Subcutaneous abdominal adipose tissue (tissue), 5 donors: ENCODE results near the gene PRF1.

ENCODE experiments used
- H3K27ac ChIP-seq: one replicate; pipeline ENCODE4 v1.7.0; 2013; ENCODE audit warnings: low read depth, mild to moderate bottlenecking, inconsistent platforms, low read length, moderate library complexity
- H3K27me3 ChIP-seq, 5 donors: one replicate each; pipeline ENCODE4 v1.7.0; 2013; ENCODE audit warnings: low read length in 5 of 5, inconsistent platforms in 1 of 5; ENCODE audit not compliant: control insufficient read depth in 5 of 5, insufficient read depth in 4 of 5
- H3K36me3 ChIP-seq, 5 donors: one replicate each; pipeline ENCODE4 v1.7.0; 2013; ENCODE audit warnings: low read length in 5 of 5; ENCODE audit not compliant: control insufficient read depth in 5 of 5, insufficient read depth in 5 of 5
- H3K4me1 ChIP-seq, 5 donors: one replicate each; pipeline ENCODE4 v1.7.0; 2013; ENCODE audit warnings: low read length in 5 of 5, mild to moderate bottlenecking in 3 of 5, moderate library complexity in 1 of 5; ENCODE audit not compliant: control insufficient read depth in 5 of 5, insufficient read depth in 5 of 5
- H3K4me3 ChIP-seq, 5 donors: one replicate each; pipeline ENCODE4 v1.7.0; 2013; ENCODE audit warnings: low read length in 5 of 5, low read depth in 1 of 5
- H3K9ac ChIP-seq, 5 donors: one replicate each; pipeline ENCODE4 v1.7.0; 2013; ENCODE audit warnings: low read length in 5 of 5, mild to moderate bottlenecking in 4 of 5, moderate library complexity in 3 of 5
- H3K9me3 ChIP-seq, 5 donors: one replicate each; pipeline ENCODE4 v1.7.0; 2013; ENCODE audit warnings: low read length in 5 of 5; ENCODE audit not compliant: control insufficient read depth in 5 of 5
- donor health status: healthy.
- donor health status: healthy.
- donor health status: healthy.
- donor health status: healthy.
- donor health status: healthy.

Gene PRF1

GRCh38 chr10:70578371-70578947, 24.1 kb downstream of the PRF1 start:
- H3K27me3 ChIP-seq: peaks cover 0 to under 1% (median 0%) of the 10 kb centered on the region in 5 donors
- H3K9ac ChIP-seq: no peak overlapping the region
- no peaks in the 10 kb centered on the region for H3K9me3 ChIP-seq
- H3K4me3 ChIP-seq: no peak overlapping the region
- no peak overlapping the region for H3K27ac ChIP-seq
- H3K36me3 ChIP-seq: no peaks in the 10 kb centered on the region
- H3K4me1 ChIP-seq: peaks cover 5 to 20% (median 15%) of the 10 kb centered on the region in 5 donors

DNA sequence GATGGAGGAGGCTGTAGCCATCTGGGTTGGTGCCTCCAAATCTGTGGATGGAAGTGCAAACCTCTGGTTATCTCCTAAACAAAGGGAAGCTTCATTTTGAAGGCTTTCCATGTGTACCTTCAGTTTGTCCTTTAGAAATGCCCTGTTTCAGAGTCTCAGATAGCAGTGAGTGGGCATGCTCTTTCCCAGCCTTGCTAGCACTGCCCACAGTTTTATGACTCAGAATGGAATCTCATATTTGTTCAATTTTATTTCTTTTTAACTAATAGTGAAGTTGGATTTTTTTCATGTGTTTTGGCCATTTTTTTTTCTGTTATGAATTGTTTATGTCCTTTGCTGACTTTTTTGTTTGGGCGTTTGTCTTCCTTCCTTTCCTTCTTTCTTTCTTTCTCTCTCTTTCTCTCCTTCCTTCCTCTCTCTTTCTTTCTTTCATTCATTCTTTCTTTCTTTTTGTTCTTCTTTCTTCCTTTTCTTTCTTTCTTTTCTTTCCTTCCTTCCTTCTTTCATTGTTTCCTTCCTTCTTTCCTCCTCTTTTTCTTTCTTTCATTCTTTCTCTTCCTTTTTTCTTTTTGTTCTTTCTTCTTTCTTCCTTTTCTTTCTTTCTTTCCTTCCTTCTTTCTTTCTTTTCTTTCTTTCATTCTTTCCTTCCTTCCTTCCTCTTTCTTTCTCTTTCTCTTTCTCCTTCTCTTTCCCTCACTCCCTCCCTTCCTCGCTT, 25.6 kb downstream of the PRF1 start:
- no peaks in the 10 kb centered on the region for H3K36me3 ChIP-seq
- no peak overlapping the region for H3K9ac ChIP-seq
- no peaks in the 10 kb centered on the region for H3K27me3 ChIP-seq
- H3K4me1 ChIP-seq: peaks cover 5 to 19% (median 15%) of the 10 kb centered on the region in 5 donors
- H3K27ac ChIP-seq: no peak overlapping the region
- H3K4me3 ChIP-seq: no peak overlapping the region
- no peaks in the 10 kb centered on the region for H3K9me3 ChIP-seq

GRCh38 chr10:70575874-70576802, 26.4 kb downstream of the PRF1 start:
- Histone ChIP-seq H3K9me3 (no peaks in the 10 kb centered on the region), H3K4me3 (peak overlapping the region in 2 of 5 donors; percentile 18 to 25), H3K36me3 (no peaks in the 10 kb centered on the region), H3K27me3 (no peaks in the 10 kb centered on the region), H3K4me1 (peaks cover 5 to 19% (median 15%) of the 10 kb centered on the region in 5 donors), H3K9ac (peak overlapping the region in 1 of 5 donors; percentile 19), H3K27ac (no peak overlapping the region)

- Histone ChIP-seq H3K9ac (no peak overlapping the region), H3K4me3 (no peak overlapping the region), H3K27ac (no peak overlapping the region), H3K4me1 (peaks cover 5 to 19% (median 15%) of the 10 kb centered on the region in 5 donors), H3K36me3 (no peaks in the 10 kb centered on the region), H3K27me3 (no peaks in the 10 kb centered on the region), H3K9me3 (no peaks in the 10 kb centered on the region)
Measured at GRCh38 chr10:70575486-70575873, 27.1 kb downstream of the PRF1 start.

DNA sequence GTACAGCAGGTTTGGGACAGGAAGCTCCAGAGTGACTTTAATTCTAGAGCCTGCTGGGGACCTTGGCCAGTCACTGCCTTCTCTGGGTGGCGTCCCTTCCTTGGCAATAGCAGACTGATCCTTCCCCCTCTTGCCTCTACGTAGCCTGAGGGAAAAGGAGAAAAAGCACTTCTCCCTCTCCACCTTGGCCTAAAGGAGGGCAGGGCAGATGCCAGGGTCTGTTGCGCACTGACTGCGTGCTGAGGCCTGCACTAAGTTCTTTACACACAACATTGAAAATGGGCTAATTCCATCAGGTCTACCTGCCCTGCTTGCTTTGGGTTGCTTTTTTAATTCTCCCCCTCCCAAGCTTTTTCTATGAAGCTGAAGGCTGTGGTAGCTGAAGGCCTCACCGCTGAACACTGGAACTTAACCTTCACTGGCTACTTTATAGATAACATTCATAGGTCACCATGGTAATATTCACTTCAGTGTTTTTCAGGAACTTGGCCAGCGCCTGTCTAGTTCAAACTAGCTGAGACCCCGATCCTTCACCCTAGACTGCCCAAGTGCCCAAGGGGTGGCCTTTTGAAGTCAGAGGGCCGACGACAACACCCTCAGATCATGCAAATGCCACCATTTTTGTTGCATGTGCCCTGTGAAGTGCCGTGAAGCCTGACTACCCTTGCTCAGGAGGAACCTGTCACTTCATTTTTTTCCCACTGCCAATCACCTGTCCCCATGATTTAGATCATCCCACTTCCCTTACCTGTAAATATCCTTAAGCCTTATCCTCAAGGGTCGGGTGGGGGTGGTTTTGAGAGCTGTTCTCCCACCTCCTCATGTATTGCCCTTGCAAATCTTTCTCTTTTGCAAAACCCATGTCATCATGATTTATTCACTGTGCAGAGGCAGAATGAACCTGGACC, 28.7 kb downstream of the PRF1 start:
- Histone ChIP-seq H3K4me1 (peaks cover 5 to 19% (median 15%) of the 10 kb centered on the region in 5 donors), H3K9me3 (no peaks in the 10 kb centered on the region), H3K9ac (no peak overlapping the region), H3K27me3 (no peaks in the 10 kb centered on the region), H3K27ac (no peak overlapping the region), H3K36me3 (peaks cover 0 to 7% (median 0%) of the 10 kb centered on the region in 5 donors), H3K4me3 (no peak overlapping the region)

DNA sequence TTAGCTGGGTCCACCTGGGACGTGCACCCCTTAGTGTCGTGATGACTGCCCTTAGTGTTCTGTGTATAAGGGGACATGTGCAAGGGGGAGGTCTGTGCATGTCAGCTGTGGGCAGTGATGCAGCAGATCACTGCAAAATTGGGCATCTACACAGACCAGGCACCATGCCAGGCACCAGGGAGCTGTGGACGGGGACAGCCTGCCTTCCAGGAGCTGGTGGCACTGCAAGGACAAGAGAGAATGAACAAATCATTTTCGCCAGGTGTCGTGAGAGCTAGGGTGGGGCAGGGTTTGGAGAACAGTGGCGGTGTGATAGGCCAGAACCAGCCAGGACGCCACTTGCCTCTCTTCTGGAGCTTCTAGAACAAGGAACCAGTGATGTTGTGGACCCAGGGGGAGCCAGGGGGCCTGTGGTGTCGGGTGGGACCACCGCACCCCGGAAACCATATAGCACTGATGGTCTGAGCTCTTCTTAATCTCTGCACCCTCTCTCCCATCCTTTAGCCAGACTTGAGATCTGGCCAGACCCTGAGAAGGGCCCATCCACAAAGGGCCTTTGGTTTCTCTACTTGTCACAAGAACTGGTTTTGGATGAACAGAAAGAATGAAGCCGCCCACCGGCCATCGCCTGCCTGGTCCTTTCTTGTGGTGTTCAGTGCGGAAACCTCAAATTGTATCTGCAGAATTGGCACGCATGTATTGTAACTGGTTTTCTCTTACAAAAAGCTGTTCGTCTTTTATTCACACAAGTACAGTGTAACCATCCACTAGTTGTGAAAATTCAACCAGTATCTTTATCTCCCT, 30.7 kb downstream of the PRF1 start:
- Histone ChIP-seq H3K4me1 (peaks cover 5 to 16% (median 15%) of the 10 kb centered on the region in 5 donors), H3K27me3 (no peaks in the 10 kb centered on the region), H3K4me3 (no peak overlapping the region), H3K9ac (no peak overlapping the region), H3K9me3 (no peaks in the 10 kb centered on the region), H3K27ac (no peak overlapping the region), H3K36me3 (peaks cover 0 to 14% (median 3%) of the 10 kb centered on the region in 5 donors)

GRCh38 chr10:70571236-70571635, 31.3 kb downstream of the PRF1 start:
- Histone ChIP-seq H3K27me3 (no peaks in the 10 kb centered on the region), H3K4me3 (no peak overlapping the region), H3K4me1 (peaks cover 2 to 10% (median 9%) of the 10 kb centered on the region in 5 donors), H3K36me3 (peaks cover 0 to 20% (median 3%) of the 10 kb centered on the region in 5 donors), H3K9me3 (no peaks in the 10 kb centered on the region), H3K9ac (no peak overlapping the region), H3K27ac (no peak overlapping the region)

DNA sequence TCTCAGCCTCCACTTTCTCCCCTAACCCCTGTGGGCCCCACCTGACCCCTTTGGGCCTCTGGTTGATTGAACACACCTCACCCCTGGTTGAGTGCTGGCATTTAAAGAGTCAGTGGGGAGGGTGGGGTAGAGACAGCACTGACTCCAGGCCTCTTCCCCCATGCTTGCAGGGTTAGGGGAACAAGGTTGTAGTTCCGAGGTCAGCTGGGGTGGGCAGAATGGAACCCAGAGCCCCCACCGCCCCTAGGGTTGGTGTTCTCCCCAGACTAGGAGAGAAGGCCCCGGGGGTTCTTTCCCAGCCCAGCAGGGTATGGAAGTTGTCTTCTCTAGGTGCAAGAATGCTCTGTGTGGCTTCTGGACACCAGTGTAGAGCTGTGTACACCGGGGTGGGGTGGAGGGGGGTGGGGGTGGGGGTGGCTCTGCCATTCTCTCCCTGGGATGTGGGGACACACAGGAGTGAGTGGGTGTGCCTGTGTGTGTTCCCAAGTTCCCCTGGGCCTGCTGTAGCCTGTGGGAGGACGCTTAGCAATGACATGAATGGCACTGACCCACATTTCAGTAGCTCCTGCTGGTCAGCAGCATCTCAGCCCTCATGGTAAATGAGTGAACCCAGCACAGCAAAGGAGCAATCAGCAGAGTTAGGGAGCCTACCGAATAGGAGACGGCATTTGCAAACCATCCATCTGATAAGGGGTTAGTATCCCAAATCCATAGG, 33.6 kb downstream of the PRF1 start:
- peaks cover 0 to 34% (median 6%) of the 10 kb centered on the region in 5 donors for H3K36me3 ChIP-seq
- H3K9me3 ChIP-seq: no peaks in the 10 kb centered on the region
- peaks cover 0 to 10% (median 0%) of the 10 kb centered on the region in 5 donors for H3K4me1 ChIP-seq
- no peak overlapping the region for H3K9ac ChIP-seq
- peaks cover 0 to 2% (median 0%) of the 10 kb centered on the region in 5 donors for H3K27me3 ChIP-seq
- no peak overlapping the region for H3K4me3 ChIP-seq
- no peak overlapping the region for H3K27ac ChIP-seq
